K562 (cell line): Measurements from ENCODE around the gene CHPF2. TPM values are rescaled to one million over a fixed set of nuclear protein-coding genes. Genes with fewer than 3 reads are reported as not detected.

Source experiments
- ATAC-seq: fragments of 200-7000 bp; cut with Tn5 transposase; 3 replicates; pipeline ENCODE4 v1.9.1; 2020; ENCODE audit warnings: moderate library complexity
- BruUV-seq: library from RNA; stranded (reverse); fragments of 400-500 nt; replicated peaks from 2 replicates; lab custom pipeline; 2021; lab: Mats Ljungman, UMichigan
- CTCF ChIA-PET: fragments of 300-600 bp; formaldehyde crosslinking; extraction: SDS; loops from one replicate; lab custom pipeline; 2021; ENCODE audit warnings: low intra/inter-chr PET ratio; lab: Yijun Ruan, JAX
- POLR2A ChIA-PET: fragments of 300-600, 350-650 bp; sonication (Branson Sonifier 250); formaldehyde crosslinking; extraction: SDS; loops from one replicate; lab custom pipeline; 2021; ENCODE audit warnings: antibody characterized with exemption, inconsistent platforms; lab: Yijun Ruan, JAX
- DNase-seq, 4 experiments: peaks; one replicate each; pipeline versions ENCODE4 v3.0.0 to v3.0.0-alpha.2; 2011 to 2018; ENCODE audit warnings: low spot score in 3 of 4, mixed read lengths in 3 of 4; ENCODE audit errors: extremely low read depth in 1 of 4
- FAIRE-seq: peaks from 2 replicates; lab custom pipeline; 2011; peaks lifted over from hg19 to GRCh38; lab: Jason Lieb, UNC
- H2AFZ ChIP-seq: 2 replicates; pipeline ENCODE4 v1.6.0; 2011; ENCODE audit warnings: low read depth, low read length, control low read depth, inconsistent platforms
- H3K27ac ChIP-seq: fragments of 200-600 bp; 3 replicates; pipeline ENCODE4 v1.8.0; 2011; ENCODE audit warnings: low read depth, mild to moderate bottlenecking, control low read depth, inconsistent platforms, low read length, moderate library complexity, mixed read lengths; ENCODE audit errors: extremely low read depth
- H3K27me3 ChIP-seq, 2 experiments: fragments of 300-600 bp in 1 of 2; 2 replicates in 1 of 2; 3 replicates in 1 of 2; pipeline versions ENCODE4 v1.6.0 to v1.8.0; 2011; ENCODE audit warnings: inconsistent platforms in 2 of 2, low read length in 2 of 2, mild to moderate bottlenecking in 1 of 2, mixed read lengths in 1 of 2, moderate library complexity in 1 of 2; ENCODE audit not compliant: control insufficient read depth in 2 of 2, insufficient read depth in 2 of 2
- H3K36me3 ChIP-seq: fragments of 300-600 bp; 3 replicates; pipeline ENCODE4 v1.8.0; 2011; ENCODE audit warnings: mild to moderate bottlenecking, low read length, inconsistent platforms; ENCODE audit not compliant: control insufficient read depth, insufficient read depth
- H3K4me1 ChIP-seq, 2 experiments: fragments of 200-600 bp in 1 of 2; replicated peaks in 1 of 2; 2 replicates in 1 of 2; 3 replicates in 1 of 2; pipeline versions ENCODE4 v1.5.1 to v1.8.0; 2011; ENCODE audit warnings: inconsistent platforms in 2 of 2, low read length in 2 of 2, mild to moderate bottlenecking in 1 of 2, mixed read lengths in 1 of 2, moderate library complexity in 1 of 2; ENCODE audit not compliant: control insufficient read depth in 2 of 2, insufficient read depth in 2 of 2
- H3K4me2 ChIP-seq: 2 replicates; pipeline ENCODE4 v1.6.1; 2011; ENCODE audit warnings: low read length, control low read depth, inconsistent platforms, mixed read lengths; ENCODE audit not compliant: insufficient read depth
- H3K4me3 ChIP-seq: fragments of 200-600 bp; sonication (generic), shearing (Covaris generic); 2 replicates; pipeline ENCODE4 v1.5.1; 2016; ENCODE audit warnings: control low read depth, inconsistent platforms
- H3K79me2 ChIP-seq: fragments of 200-600 bp; 3 replicates; pipeline ENCODE4 v1.8.0; 2011; ENCODE audit warnings: low read length, inconsistent platforms; ENCODE audit not compliant: control insufficient read depth, insufficient read depth
- H3K9ac ChIP-seq, 2 experiments: 2 replicates each; pipeline versions ENCODE4 v1.6.0 to v1.6.1; 2011; ENCODE audit warnings: low read depth in 2 of 2, low read length in 2 of 2, control low read depth in 1 of 2, inconsistent platforms in 1 of 2, mild to moderate bottlenecking in 1 of 2, mixed read lengths in 1 of 2; ENCODE audit not compliant: insufficient read depth in 1 of 2
- H3K9me1 ChIP-seq: one replicate; pipeline ENCODE4 v1.6.0; 2011; ENCODE audit warnings: inconsistent platforms, mild to moderate bottlenecking, low read length, moderate library complexity; ENCODE audit not compliant: control insufficient read depth, insufficient read depth
- H3K9me3 ChIP-seq: replicated peaks from 2 replicates; pipeline ENCODE4 v1.5.1; 2011; ENCODE audit warnings: low read depth, low read length, inconsistent platforms; ENCODE audit not compliant: control insufficient read depth, insufficient read depth
- H4K20me1 ChIP-seq: replicated peaks from 2 replicates; pipeline ENCODE4 v1.6.1; 2011; ENCODE audit warnings: low read length, inconsistent platforms, mixed read lengths; ENCODE audit not compliant: control insufficient read depth, insufficient read depth
- ARID2 ChIP-seq: fragments of 450-650 bp; IDR thresholded peaks from 2 replicates; pipeline ENCODE4 v1.6.1; 2017; ENCODE audit warnings: antibody characterized with exemption, mild to moderate bottlenecking
- BRF1 ChIP-seq: IDR thresholded peaks from 3 replicates; pipeline ENCODE4 v1.6.1; 2011; ENCODE audit warnings: borderline replicate concordance, mild to moderate bottlenecking; ENCODE audit not compliant: insufficient read length; ENCODE audit errors: extremely low read depth
- FOXA3 ChIP-seq, 2 experiments: fragments of 450-650 bp in 1 of 2; sonication (generic) in 1 of 2; formaldehyde crosslinking; IDR thresholded peaks in 1 of 2; conservative IDR thresholded peaks in 1 of 2; 2 replicates each; pipeline versions ENCODE4 v1.4.0 to v1.8.0; 2020 to 2022; ENCODE audit warnings: mild to moderate bottlenecking in 2 of 2, missing genetic modification reagents in 1 of 2
- HDAC1 ChIP-seq, 2 experiments: fragments of 450-650 bp; IDR thresholded peaks; 2 replicates each; pipeline ENCODE4 v1.6.1; 2016 to 2017; ENCODE audit warnings: inconsistent platforms in 1 of 2, mild to moderate bottlenecking in 1 of 2, moderate library complexity in 1 of 2
- ILK ChIP-seq: fragments of 450-650 bp; IDR thresholded peaks from 2 replicates; pipeline ENCODE4 v1.6.1; 2016; ENCODE audit warnings: missing genetic modification characterization, low read depth, mild to moderate bottlenecking, missing compliant biosample characterization, moderate library complexity, borderline replicate concordance
- KDM5B ChIP-seq: fragments of 200-600 bp; sonication (generic); IDR thresholded peaks from 2 replicates; pipeline ENCODE4 v1.6.1; 2012; ENCODE audit warnings: low read depth, mild to moderate bottlenecking, moderate library complexity, low read length, control low read depth, inconsistent platforms; ENCODE audit not compliant: insufficient replicate concordance
- POLR2A ChIP-seq: fragments of 450-650 bp; conservative IDR thresholded peaks from 2 replicates; pipeline ENCODE4 v1.6.1; 2016
- SUPT5H ChIP-seq: fragments of 450-650 bp; IDR thresholded peaks from 2 replicates; pipeline ENCODE4 v1.6.1; 2016
- ZNF764 ChIP-seq: fragments of 250-450 bp; sonication (Bioruptor Pico); IDR thresholded peaks from 2 replicates; pipeline ENCODE4 v1.4.0; 2020; ENCODE audit warnings: low read depth, mild to moderate bottlenecking, moderate library complexity
- WGBS: fragments of 100-300 bp; shearing (Covaris generic); methylation state at CpG from one replicate; pipeline ENCODE4 v1.1.6; 2016; ENCODE audit warnings: low coverage, mixed read lengths; ENCODE audit not compliant: insufficient coverage; ENCODE audit errors: missing lambda C conversion rate; 5-methylcytosine and 5-hydroxymethylcytosine counted together
- in situ Hi-C: fragments of 300-500 bp; cut with MboI; formaldehyde crosslinking; loops from 4 replicates; pipeline ENCODE4 v1.15.0; 2018; ENCODE audit warnings: inconsistent platforms, mixed read lengths
- intact Hi-C: fragments of 100-400 bp; cut with micrococcal nuclease; formaldehyde crosslinking; loops from 2 replicates; pipeline ENCODE4 v1.14.2; 2022
- polyA plus RNA-seq, 8 experiments: library from polyadenylated mRNA; depleted of rRNA in 4 of 8; stranded (reverse) in 5 of 8; unstranded in 3 of 8; fragments of >200 nt; fragmentation: Nextera tagmentation in 2 of 8; fragmentation: Illumina TruSeq in 1 of 8; extraction: Ambion mirVana in 2 of 8; extraction: Trizol in 1 of 8; gene quantifications; 2 replicates each; pipeline versions ENCODE4 v1.2.1 to v1.2.3, GENCODE V29; 2011 to 2014; ENCODE audit warnings: inconsistent platforms in 1 of 8, missing spikeins in 1 of 8
- total RNA-seq, 7 experiments: library from RNA; depleted of rRNA in 6 of 7; stranded (reverse); fragments of >200 nt in 6 of 7; fragmentation: Illumina TruSeq in 2 of 7; extraction: Trizol in 2 of 7; gene quantifications; 2 replicates each; pipeline versions ENCODE4 v1.2.1 to v1.2.3, GENCODE V29; 2011 to 2021; ENCODE audit warnings: low replicate concordance in 1 of 7
- TF ChIP-seq, protein P1 (sequence below): fragments of 150-350 bp; IDR thresholded peaks from 2 replicates; pipeline ENCODE4 v1.6.1; 2014; ENCODE audit warnings: low read depth, mild to moderate bottlenecking, low read length, borderline replicate concordance

Gene CHPF2
- total and polyA plus RNA-seq, 9 of the 15 experiments (the other 6 are each of a cell fraction or from before 2014, with no cell fraction given) = 0.08 to 32.8 (median 10.5) TPM

DNA sequence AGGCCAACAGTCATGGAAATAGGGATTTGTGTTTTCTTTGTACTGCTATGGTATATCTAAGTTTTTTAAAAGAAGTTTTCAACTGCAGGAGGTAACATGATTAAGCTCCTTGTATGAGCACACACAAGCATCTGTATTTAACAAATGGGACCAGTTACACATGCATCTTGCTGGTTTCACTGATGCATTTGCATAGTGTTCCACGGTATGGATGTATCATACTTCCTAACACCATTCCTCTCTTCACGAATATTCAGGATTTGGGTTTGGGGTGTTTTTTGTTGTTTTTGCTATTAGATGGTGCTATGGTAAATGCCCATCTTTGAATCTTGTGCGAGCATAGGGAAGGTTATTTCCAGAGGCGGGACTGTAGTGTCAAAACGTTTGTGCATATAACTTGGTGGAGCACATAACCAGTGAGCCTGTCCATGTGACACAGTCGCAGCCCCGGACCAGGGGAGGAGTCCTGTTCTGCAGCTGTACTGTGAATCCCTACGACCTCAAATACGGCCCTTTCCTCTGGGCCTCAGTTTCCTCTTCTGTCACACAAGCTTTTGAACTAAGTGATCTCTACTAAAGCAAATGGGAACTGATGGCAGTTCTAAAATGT lies 23.9 kb upstream of the CHPF2 start (continued):
- TF ChIP-seq BRF1 = no peak

DNA sequence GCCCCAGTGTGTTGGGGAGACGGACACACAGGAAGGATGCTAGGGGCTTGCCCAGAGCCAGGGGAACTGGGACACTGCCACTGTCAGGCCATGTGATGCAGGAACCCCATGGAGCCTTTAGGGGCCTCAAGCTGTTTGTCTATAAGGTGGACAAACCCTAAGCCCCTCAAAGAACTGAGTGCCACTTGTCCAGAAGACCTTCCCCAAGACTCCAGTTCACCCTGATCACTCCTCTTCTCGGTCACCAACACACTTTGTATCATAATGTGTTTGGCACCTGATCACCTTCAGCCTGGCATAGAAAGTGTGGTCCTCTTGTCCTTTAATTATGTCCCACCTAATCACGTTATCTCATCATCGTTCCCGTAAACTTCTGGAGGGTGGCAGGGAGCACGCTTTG lies 22.7 kb upstream of the CHPF2 start:
- no peak overlapping the region for H3K27ac ChIP-seq
- ChIA-PET CTCF (no interaction called here), POLR2A (interaction anchor here (1.0 to 1.6 kb wide), 4 partner anchors 9 to 95 kb away, joined by 4 to 6 read pairs (median 5); partner anchors contain the start of gene ABCF2)
- H3K4me3 ChIP-seq = no peak overlapping the region
- WGBS = 63% methylated on average over 6 of the region's 6 CpGs
- no peaks in the 10 kb centered on the region for H3K9me1 ChIP-seq
- no peak overlapping the region for H3K9ac ChIP-seq
- H3K36me3 ChIP-seq = peaks cover 27% of the 10 kb centered on the region
- FAIRE-seq = no peak
- intact Hi-C loops = no loop called here
- no peak overlapping the region for H2AFZ ChIP-seq
- TF ChIP-seq SUPT5H (0 out of 2 replicates have a peak, but pooled peaks have one; percentile 38), ILK (tag) (no peak), POLR2A (peak; percentile 52; the same call in 1 of the 2 replicates), KDM5B (no peak), ZNF764 (no peak), ARID2 (no peak), FOXA3 (CRISPR knock-in tag; conservative IDR thresholded peaks at IDR 0.05 in 1 of 2, IDR thresholded peaks at IDR 0.05 in 1 of 2) (no peak), HDAC1 (IDR thresholded peaks at IDR 0.05) (no peak)
- TF ChIP-seq, protein P1, sequence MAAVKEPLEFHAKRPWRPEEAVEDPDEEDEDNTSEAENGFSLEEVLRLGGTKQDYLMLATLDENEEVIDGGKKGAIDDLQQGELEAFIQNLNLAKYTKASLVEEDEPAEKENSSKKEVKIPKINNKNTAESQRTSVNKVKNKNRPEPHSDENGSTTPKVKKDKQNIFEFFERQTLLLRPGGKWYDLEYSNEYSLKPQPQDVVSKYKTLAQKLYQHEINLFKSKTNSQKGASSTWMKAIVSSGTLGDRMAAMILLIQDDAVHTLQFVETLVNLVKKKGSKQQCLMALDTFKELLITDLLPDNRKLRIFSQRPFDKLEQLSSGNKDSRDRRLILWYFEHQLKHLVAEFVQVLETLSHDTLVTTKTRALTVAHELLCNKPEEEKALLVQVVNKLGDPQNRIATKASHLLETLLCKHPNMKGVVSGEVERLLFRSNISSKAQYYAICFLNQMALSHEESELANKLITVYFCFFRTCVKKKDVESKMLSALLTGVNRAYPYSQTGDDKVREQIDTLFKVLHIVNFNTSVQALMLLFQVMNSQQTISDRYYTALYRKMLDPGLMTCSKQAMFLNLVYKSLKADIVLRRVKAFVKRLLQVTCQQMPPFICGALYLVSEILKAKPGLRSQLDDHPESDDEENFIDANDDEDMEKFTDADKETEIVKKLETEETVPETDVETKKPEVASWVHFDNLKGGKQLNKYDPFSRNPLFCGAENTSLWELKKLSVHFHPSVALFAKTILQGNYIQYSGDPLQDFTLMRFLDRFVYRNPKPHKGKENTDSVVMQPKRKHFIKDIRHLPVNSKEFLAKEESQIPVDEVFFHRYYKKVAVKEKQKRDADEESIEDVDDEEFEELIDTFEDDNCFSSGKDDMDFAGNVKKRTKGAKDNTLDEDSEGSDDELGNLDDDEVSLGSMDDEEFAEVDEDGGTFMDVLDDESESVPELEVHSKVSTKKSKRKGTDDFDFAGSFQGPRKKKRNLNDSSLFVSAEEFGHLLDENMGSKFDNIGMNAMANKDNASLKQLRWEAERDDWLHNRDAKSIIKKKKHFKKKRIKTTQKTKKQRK = no peak
- H4K20me1 ChIP-seq = peaks cover 37% of the 10 kb centered on the region
- H3K4me2 ChIP-seq = no peak overlapping the region
- H3K4me1 ChIP-seq = peaks cover 13 to 15% of the 10 kb centered on the region in 2 experiments
- ATAC-seq = no peak
- in situ Hi-C loops = no loop called here
- H3K9me3 ChIP-seq = no peaks in the 10 kb centered on the region
- H3K27me3 ChIP-seq = peaks cover 14 to 16% of the 10 kb centered on the region in 2 experiments; a peak in 4 of 5 replicates
- H3K79me2 ChIP-seq = no peaks in the 10 kb centered on the region
- no peak for DNase-seq
- no TSS peak for BruUV-seq
